HL-60 (cell line): ENCODE measurements around the gene ATF6B.
"Not testable (repeated sequence)": the region's sequence is repeated elsewhere in the genome, so short reads cannot be mapped to it uniquely, and the experiment has no call there.

Experiments used
- DNase-seq, 2 experiments: peaks; one replicate each; pipeline ENCODE4 v3.0.0-alpha.2; 2010 to 2020; ENCODE audit warnings: low read depth in 1 of 2, low spot score in 1 of 2
- H3K27ac ChIP-seq: fragments of 250-450 bp; sonication (Bioruptor Pico); replicated peaks from 2 replicates; pipeline ENCODE4 v1.5.1; 2020; ENCODE audit warnings: mild to moderate bottlenecking, moderate library complexity
- H3K27me3 ChIP-seq: fragments of 250-450 bp; sonication (Bioruptor Pico); 2 replicates; pipeline ENCODE4 v1.5.1; 2021; ENCODE audit warnings: mild to moderate bottlenecking, moderate library complexity; ENCODE audit not compliant: insufficient read depth, poor library complexity, severe bottlenecking
- H3K4me3 ChIP-seq: replicated peaks from 2 replicates; pipeline ENCODE4 v1.5.1; 2011; ENCODE audit warnings: mild to moderate bottlenecking, control low read depth, low read length; ENCODE audit not compliant: insufficient read depth
- CTCF ChIP-seq: IDR thresholded peaks from one replicate; pipeline ENCODE4 v1.5.1; 2011; ENCODE audit warnings: low read length, control low read depth, inconsistent platforms; ENCODE audit not compliant: insufficient read depth
- GABPA ChIP-seq: IDR thresholded peaks from 2 replicates; pipeline ENCODE4 v1.6.1; 2012; ENCODE audit warnings: low read depth
- POLR2AphosphoS5 ChIP-seq: IDR thresholded peaks from 2 replicates; pipeline ENCODE4 v1.6.1; 2012; ENCODE audit warnings: low read depth
- REST ChIP-seq: IDR thresholded peaks from 2 replicates; pipeline ENCODE4 v1.6.1; 2012; ENCODE audit warnings: low read depth; ENCODE audit not compliant: insufficient replicate concordance
- SPI1 ChIP-seq: IDR thresholded peaks from 2 replicates; pipeline ENCODE4 v1.6.1; 2012; ENCODE audit warnings: low read depth, mild to moderate bottlenecking, borderline replicate concordance
- microRNA-seq: library from miRNA; unstranded; fragments of <30 nt; microRNA quantifications from one replicate; pipeline ENCODE4, GENCODE V29; 2018

Gene ATF6B

GRCh38 chr6:32069460-32069859, 58.6 kb downstream of the ATF6B start:
- peaks cover 3% of the 10 kb centered on the region for H3K27me3 ChIP-seq
- no peak overlapping the region for H3K4me3 ChIP-seq
- no peak for DNase-seq
- H3K27ac ChIP-seq = no peak overlapping the region
- TF ChIP-seq REST = no peak
- TF ChIP-seq POLR2AphosphoS5 = no peak
- TF ChIP-seq SPI1 = no peak
- TF ChIP-seq GABPA = no peak
- TF ChIP-seq CTCF = no peak

- TF ChIP-seq SPI1 (no peak), POLR2AphosphoS5 (no peak), GABPA (no peak), CTCF (no peak), REST (no peak)
- no peak for DNase-seq
- H3K27ac ChIP-seq = no peak overlapping the region
- peaks cover 4% of the 10 kb centered on the region for H3K27me3 ChIP-seq
- no peak overlapping the region for H3K4me3 ChIP-seq
These were observed 59.2 kb downstream of the ATF6B start for GRCh38 chr6:32068867-32069266.

- H3K4me3 ChIP-seq, H3K27me3 ChIP-seq, DNase-seq, H3K27ac ChIP-seq: not testable (repeated sequence)
These were observed 59.7 kb downstream of the ATF6B start for GRCh38 chr6:32068315-32068714.

- DNase-seq, H3K4me3 ChIP-seq, H3K27ac ChIP-seq, H3K27me3 ChIP-seq: not testable (repeated sequence)
These were observed 60.5 kb downstream of the ATF6B start for GRCh38 chr6:32067521-32067920.

Small RNAs within 50 kb of the gene (microRNA-seq; reads per million reads assigned to microRNA genes)
- 2.1 reads per million for gene MIR6721
